HG03039 (cell line): ENCODE results near the gene ZBP1.

Source experiments
- ATAC-seq: cut with Tn5 transposase; IDR thresholded peaks from one replicate; pipeline ENCODE4 v1.9.1; 2021; ENCODE audit warnings: mild to moderate bottlenecking, moderate library complexity; ENCODE audit not compliant: unreplicated experiment

Gene ZBP1

DNA sequence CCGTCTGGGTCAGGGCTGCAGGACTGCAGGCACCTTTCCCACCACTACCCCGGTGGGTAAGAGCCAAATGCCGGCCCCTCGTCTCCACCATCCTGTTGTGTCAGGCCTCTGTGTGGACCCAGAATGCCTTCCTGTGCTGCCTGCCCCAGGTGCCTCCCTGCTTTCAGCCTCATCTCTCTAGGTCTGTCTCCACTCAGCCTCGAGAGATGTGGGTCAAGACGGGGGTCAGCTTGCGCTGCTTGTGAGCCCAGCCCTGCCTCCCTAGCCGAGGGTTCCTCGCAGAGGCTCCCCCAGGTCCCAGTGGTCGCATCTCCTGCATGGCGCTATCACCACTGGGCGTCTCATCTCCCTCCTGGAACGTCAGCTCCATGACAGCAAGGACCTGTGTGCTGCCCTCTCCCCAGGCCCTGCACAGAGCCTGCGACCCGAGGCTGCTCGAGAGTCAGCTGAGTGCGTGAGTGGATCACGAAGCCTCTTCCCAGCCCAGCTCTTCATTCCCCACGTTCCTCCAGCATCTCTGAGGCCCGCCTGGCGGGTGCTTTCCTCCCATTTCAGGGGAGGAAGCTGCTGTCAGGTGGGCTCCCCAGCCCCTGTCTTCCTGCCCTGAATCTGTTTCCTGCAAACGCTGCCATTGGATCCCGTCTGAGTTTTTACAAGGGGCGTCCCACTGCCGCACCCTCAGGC is 38.7 kb upstream of the ZBP1 start:
- ATAC-seq, result no peak

DNA sequence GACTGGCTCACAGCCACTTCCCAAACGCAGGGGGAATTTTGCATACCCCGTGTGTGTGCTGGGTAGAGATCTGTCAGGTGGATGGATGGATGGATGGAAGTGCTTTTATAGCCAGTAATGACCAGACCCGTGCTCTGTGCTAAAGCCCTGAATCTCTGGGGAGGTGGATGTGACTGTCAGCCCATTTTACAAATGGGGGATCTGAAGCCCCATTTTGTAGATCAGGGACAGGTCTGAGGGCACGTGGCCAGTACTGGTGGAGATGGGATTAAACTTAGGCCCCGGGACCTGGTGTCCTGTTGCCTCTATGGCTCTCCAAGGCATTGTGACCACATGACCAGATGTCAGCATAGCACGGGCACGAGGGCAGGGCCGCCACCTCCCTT is 38.2 kb upstream of the ZBP1 start:
- ATAC-seq, result no peak

DNA sequence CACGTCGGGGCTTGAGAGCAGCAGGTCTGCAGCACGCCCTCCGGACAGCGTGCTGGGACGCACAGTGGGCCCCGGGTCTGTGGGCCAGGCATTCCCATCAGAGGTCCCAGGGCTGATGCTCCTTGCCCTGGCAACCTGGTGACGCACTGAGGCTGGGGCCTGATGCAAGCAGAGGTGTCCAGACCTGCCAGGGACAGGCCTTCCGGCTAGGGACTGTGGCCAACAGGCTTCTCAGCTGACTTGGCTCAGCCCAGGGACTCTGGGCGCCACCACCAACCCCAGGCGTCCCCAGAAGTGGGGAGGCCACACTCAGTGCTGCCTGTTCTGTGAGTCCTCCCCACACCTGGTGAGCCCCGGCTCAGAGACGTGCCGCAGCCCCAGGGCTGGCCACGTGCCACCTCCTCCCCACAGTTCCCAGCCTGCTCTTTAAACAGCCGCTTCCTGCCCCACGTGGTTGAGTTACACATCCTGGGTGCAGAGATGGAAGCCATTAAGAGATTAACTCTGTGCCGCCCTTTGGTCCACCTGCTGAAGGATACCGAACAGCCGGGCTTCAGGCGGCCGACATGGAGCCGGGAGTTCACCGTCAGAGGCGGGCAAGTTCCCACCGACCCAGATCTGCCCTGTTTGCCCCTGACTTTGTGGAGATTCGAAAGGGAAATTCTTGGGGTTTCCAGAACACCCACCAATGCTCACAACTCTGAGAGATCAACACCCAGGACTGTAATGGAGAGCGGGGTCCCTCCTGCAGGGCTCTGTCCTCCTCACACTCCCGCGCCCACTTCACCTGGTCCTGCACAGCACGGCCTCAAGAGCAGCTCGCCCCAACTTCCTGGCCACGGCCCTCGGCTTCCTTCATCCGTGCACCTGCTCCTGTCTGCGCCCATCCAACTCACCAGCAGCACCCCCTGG is 37.6 kb upstream of the ZBP1 start:
- ATAC-seq, result no peak

DNA sequence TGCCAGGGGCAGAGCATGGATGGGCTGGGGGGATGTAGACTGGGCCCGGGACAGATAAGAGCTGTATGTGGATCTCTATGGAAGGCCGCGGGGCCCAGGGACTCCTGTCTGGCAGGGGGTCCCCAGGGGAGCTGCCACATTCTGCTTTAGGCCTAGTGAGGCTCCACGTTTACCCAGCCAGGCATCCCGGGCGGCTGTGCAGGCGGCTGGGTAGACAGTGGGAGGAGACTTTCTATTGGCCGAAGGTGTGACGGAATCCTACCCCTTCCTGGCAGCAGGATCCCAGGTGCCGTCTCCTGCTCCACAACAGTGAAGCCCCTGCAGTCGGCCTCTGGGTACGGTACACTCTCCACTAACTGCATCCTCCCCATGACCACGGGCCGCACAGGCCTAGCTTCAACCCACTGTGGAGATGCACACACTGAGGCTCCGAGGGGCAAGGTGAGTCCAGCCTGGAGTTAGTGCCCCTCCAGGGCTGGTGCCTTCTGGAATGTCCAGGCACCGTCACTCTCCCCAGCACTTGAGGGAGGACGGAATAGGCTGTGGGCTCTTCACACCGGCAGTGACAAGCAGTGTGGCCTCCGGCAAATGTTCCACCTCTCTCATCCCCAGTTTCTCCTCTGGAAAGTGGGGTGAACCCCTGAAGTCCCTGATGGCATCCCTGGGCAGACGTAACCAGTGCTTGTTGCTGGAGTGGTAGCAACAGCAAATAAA is 36.8 kb upstream of the ZBP1 start:
- no peak for ATAC-seq

DNA sequence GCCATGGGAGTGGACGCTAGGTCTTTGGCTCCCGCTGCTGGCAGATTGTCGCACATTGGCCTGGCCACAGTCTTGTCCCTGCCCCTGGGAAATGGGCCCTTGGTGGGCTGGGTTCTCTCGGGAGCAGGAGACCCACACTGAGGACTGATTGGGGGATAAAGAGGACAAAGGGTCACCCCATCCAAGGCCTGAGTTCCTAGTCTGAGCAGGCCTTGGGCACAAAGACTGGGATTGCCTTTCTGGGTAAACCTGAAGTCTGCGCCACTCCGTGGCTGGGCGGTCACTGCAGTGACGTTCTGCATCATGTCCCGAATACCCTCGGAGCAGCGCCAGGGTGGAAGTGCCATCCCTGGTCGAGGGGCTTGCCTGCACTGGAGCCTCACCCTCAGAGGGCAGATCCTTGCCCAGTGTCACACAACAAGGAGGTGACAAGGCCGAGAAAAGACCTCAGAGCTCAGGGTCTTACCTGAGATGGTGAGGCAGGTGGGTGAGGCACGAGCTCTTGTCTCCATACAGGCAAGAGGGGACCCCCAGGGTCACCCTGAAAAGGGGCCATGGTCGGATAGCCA is 36.1 kb upstream of the ZBP1 start:
- no peak for ATAC-seq

DNA sequence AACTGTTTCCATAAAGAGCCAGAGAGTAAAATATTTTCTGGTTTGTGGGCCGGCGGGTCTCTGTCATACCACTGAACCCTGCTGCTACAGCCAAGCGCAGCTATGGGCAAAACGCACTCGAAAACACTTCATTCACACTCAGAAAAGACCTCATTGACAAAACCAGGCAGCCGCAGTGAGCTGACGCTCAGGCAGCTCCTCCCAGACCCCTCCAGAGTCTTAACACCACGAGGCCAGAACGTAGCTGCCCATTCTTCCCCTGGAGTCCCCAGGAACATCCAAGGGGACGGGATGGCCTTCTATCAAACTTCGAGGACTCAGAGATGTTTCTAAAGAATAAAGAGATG is 35.6 kb upstream of the ZBP1 start:
- ATAC-seq, result no peak

DNA sequence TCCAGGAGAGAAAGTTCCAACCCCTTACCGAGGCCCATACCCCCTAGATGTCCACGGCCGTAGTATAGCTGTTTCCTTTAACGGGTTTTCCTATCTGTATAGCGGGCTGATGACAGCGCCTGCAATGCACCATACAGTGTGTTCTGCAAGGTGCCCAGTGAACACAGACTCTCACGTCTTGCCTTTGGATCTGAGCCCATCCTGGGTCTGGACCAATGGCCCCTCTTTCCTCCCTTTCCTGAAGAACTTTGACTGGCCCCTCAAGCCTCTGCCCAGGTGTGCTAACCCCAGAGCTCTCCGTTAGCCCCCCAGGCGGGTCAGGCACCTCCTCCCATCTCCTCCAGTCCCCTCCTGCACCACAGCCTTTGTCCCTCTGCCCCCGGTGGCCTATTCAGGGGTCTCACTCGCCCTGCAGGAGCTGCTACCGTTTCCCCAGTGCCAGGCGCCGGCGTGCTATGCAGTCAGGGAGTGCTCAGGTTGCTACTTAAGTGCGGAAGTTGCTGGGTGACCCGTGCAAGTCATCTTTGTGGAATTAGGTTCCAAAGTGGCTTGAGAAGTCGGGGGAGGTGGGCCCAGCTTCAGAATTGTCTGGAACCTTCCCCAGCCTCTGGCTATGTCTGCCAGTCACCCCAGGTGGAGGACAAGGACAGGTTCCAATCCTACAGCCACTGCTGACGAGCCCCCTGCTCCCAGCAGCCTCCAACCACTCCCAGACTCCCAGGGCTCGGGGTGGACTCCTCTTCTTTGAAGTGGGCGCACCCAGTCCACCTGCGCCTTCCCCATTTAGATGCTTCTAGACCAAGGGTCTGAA is 35.0 kb upstream of the ZBP1 start:
- no peak for ATAC-seq

DNA sequence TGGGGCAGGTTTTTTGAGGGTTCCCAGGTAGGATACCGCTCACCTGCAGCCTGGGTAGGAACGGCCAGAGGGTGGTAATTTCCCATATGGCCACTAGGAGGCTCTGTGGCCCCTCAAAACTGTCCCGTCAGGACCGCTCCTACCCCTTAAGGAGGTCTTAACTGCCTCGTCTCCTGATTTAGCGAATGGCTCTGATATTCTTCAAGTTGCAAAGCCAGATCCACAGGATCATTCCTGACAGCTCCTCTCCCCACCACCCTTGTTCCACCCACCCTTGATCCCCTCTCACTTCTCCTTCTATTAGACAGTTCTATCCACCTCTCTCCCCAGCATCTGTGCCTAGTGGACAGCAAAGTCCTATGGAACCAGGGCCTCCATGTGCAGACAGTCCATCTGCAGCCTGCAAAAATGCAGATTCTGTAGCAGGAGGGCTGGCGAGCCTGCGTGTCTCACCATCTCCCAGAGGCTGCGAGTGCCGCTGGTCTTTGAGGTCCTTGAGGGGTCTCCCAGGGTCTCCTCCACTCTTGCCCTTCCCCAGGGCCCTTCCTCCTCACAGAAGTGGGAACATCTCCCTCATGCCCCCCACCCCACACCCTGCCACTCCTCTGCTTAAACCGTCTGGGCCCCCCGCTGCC is 34.3 kb upstream of the ZBP1 start:
- ATAC-seq, result no peak

DNA sequence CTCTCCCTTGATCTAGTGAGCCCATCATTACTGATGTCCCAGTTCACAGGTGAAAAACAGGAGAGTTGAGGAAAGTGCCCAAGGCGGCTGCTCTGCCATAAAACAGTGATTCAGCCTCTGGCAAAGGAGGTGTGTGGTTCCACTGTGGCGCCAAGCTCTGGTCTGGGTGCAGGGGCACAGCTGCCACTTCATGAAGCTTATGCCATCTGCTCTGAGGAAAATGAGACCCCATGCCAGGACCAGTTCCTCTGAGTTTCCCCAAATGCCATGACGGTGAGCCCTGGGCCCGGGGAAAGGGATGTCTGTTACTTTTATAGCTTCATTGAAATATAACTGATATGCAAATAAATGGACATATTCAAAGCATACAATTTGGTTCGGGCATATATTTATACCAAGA is 33.7 kb upstream of the ZBP1 start:
- no peak for ATAC-seq

DNA sequence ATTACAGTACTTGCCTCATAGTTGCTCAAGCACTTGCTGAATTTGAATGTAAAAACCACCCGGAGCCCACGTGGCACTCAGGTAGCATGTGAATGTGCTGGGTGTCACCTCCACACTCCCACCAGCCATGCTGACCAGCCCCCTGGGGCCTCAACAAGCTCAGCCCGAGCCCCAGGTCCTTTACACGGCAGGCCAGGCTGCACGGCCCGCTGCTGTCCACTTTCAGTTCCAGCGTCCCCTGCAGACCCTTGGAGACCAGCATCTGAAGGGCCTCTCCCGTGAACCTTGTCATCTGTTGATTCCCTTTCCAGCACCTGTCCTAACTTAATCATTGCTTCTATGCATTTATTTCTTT is 33.3 kb upstream of the ZBP1 start:
- ATAC-seq, result no peak

DNA sequence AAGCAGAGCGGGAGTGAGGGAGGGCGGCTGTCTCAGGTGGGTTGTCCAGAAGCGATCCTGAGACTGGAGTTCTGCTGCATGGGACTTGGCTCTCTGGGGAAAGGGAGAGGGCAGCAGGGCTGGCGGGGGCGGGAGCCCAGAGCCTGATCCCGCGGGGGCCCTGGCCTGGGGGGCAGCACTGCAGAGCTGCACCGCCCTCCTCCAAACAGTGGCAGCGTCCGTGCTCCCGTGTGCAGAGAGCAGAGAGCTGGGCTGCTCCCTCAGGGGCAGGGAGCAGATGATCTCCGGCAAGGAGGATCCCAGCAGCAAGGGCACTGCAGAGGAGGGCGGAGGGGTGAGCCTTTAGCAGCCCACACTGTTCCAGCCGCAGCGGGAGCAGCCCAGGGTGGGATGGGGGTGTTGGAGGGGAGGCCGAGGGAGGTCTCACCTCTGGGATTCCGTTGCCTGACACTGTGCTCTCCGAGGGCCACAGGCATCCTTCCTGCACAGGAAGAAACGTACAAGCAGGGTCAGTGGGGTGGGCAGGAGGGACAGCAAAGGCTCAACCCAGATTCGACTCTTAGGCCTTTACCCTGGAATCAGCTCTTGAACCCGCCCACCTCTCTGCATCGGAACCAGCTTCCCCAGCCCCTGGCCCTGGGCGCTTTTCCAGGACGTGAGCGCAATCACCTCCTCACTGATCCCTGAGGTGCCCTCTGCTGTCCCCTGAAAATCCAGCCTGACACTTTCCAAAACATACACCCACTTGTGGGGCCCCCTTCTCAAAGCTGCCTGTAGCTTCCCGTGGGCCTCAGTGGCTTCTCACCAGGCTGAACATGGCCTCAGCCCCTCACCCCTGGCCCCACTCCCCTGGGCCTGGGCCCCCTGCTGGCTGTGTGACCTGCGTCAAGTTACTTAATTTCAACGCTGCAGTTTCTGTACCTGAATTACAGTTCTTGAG is 32.6 kb upstream of the ZBP1 start:
- no peak for ATAC-seq

DNA sequence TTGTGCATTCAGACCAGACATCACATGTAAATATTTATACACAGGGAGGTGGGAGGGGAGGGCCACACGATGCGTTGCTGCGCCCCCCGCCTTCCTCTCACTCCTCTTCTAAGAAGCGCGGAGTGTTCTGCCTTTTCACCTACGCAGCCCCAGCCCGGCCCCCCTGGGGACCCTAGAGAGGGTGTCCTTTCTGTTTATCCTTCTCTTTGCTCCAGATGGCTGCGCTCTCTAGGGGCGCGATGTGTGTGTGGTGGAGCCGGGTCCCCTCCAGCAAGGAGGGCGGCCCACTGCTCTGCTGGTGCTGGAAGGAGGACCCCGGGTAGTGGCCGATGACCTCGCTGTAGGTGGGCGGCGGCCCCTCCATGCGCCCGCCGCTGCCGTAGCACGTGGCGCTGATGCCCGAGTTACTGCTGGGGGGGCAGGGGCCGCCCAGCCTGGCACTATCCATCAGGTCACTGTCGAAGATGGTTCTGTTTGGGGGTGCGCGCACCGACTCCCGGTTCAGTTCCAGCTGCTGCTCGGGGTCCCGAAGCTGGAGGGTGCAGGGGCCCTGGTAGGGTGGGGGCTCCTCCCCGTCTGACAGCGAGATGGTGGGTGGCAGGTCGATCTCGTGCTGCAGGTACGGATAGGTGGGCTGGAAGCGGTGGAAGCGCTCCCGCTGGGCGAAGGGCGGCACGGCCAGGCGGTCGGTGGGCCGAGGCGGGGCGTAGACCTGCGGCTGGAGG is 31.8 kb upstream of the ZBP1 start:
- no peak for ATAC-seq

DNA sequence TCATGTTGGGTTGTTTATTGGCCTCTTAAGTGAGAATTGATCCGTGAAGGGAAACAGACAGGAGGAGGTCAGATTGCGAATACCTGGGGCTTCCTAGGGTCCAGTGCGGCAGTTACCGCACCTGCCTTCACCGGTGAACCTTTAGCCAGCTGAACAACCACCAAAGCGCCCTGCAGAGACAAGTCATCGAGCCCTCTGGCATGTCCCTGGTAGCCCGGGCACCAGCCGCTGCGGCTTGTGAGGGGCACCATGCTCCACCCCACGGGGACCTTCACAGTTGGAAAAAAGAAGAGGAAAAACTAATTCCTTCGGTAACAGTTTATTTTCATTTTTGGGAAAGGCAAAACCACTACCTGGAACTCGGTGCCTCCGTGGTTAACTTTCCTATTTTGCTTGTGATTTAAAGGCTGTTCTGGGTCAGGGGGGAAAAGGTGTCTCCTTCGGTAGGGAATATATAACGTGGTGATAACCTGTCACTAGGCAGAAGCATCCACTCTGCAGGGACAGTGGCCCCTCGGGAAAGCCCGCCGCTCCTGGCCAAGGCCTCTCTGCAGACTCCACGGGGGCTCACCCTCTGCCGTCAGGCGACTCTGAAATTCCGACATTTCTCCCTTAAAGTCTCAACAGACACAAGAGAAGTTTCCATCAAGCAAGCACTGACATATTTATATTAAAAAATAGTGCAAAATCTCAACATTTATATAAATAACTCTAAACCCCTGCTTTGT is 30.7 kb upstream of the ZBP1 start:
- ATAC-seq, result no peak

DNA sequence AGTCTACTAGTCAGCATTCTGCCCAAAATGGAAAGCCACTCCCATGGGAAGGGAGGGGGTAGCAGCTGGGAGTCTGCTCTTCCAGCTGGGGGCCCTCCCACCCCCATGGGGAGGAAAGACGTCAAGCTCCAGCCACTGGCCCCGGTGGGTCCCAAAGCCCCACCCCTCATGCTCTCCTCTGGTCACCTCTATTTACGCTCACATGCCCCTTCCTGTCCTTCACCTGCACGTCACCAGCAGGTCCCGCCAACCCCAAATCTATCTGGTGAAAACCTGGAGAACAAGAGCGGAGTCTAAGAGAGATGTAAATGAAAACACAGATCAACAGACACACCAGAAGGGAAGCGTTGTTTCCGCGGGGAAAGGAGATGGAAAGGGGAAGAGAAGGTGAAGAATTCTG is 30.0 kb upstream of the ZBP1 start:
- no peak for ATAC-seq

DNA sequence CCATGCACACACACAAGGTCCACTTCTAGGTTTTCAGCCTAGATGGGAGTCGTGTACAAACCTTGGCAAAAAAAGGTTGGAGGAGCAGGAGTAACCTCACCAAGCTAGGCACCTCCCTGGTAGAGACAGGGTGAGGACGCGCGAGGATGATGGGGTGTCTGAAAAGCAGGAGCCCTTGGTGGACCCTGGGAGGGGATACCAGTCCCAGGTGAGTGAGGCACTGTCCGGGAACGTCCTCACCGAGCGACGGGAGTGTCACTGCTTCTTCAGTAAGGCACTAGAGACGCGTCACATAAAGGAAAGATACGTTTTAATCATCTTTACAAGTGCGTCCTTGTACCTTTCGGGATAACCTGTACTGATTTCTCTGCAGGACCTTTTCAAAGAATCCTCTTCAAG is 29.4 kb upstream of the ZBP1 start:
- no peak for ATAC-seq

DNA sequence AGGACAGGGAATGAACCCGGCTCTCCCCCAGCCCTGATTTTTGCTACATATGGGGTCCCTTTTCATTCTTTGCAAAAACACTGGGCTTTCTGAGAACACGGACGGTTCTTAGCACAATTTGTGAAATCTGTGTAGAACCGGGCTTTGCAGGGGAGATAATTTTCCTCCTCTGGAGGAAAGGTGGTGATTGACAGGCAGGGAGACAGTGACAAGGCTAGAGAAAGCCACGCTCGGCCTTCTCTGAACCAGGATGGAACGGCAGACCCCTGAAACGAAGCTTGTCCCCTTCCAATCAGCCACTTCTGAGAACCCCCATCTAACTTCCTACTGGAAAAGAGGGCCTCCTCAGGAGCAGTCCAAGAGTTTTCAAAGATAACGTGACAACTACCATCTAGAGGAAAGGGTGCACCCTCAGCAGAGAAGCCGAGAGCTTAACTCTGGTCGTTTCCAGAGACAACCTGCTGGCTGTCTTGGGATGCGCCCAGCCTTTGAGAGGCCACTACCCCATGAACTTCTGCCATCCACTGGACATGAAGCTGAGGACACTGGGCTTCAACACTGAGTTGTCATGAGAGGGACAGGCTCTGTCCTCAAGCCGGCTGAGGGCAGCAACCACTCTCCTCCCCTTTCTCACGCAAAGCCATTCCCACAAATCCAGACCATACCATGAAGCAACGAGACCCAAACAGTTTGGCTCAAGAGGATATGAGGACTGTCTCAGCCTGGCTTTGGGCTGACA is 28.8 kb upstream of the ZBP1 start:
- ATAC-seq, result no peak
